Panc1 (cell line): ENCODE results near the gene BRME1. TPM values are rescaled to one million over a fixed set of nuclear protein-coding genes. Genes with fewer than 3 reads are reported as not detected.
A peak's percentile ranks its signal among the peaks of the same experiment; 100 is the strongest.

Source experiments
- ATAC-seq: fragments of 200-7000 bp; cut with Tn5 transposase; 2 replicates; pipeline ENCODE4 v1.9.1; 2020; ENCODE audit warnings: mild to moderate bottlenecking, moderate library complexity
- BruUV-seq: library from RNA; stranded (reverse); fragments of 400-500 nt; replicated peaks from 2 replicates; lab custom pipeline; 2021; lab: Mats Ljungman, UMichigan
- CTCF ChIA-PET: fragments of 300-600 bp; sonication (Branson Sonifier 250); formaldehyde crosslinking; loops from one replicate; lab custom pipeline; 2022; ENCODE audit warnings: antibody characterized with exemption; lab: Charles Lee
- POLR2A ChIA-PET: fragments of 300-600 bp; sonication (Branson Sonifier 250); formaldehyde crosslinking; loops from one replicate; lab custom pipeline; 2022; ENCODE audit warnings: antibody characterized with exemption; lab: Charles Lee
- DNase-seq: peaks from one replicate; pipeline ENCODE4 v3.0.0-alpha.2; 2010; ENCODE audit warnings: low read depth, low spot score
- H3K27ac ChIP-seq: 2 replicates; pipeline ENCODE4 v1.5.1; 2011; ENCODE audit warnings: mild to moderate bottlenecking, low read length, inconsistent platforms
- H3K27me3 ChIP-seq: fragments of 200-500 bp; sonication (Bioruptor generic); 2 replicates; pipeline ENCODE4 v1.6.0; 2014; ENCODE audit warnings: low read length, inconsistent platforms; ENCODE audit not compliant: control insufficient read depth, insufficient read depth
- H3K36me3 ChIP-seq: fragments of 200-500 bp; sonication (Bioruptor generic); 2 replicates; pipeline ENCODE4 v1.5.1; 2014; ENCODE audit warnings: inconsistent platforms, mild to moderate bottlenecking, low read length, moderate library complexity; ENCODE audit not compliant: control insufficient read depth, insufficient read depth
- H3K4me1 ChIP-seq: 2 replicates; pipeline ENCODE4 v1.5.1; 2011; ENCODE audit warnings: inconsistent platforms, mild to moderate bottlenecking, low read length, moderate library complexity; ENCODE audit not compliant: control insufficient read depth, insufficient read depth
- H3K4me3 ChIP-seq, 2 experiments: 2 replicates each; pipeline ENCODE4 v1.5.1; 2011 to 2012; ENCODE audit warnings: low read depth in 2 of 2, low read length in 2 of 2, mild to moderate bottlenecking in 2 of 2, inconsistent platforms in 1 of 2, moderate library complexity in 1 of 2
- H3K9me3 ChIP-seq: fragments of 200-500 bp; sonication (Bioruptor generic); 2 replicates; pipeline ENCODE4 v1.5.1; 2014; ENCODE audit warnings: low read depth, mild to moderate bottlenecking, inconsistent platforms, low read length, moderate library complexity; ENCODE audit not compliant: control insufficient read depth, insufficient read depth
- POLR2AphosphoS5 ChIP-seq: IDR thresholded peaks from 2 replicates; pipeline ENCODE4 v1.6.1; 2012; ENCODE audit warnings: mild to moderate bottlenecking, low read depth, low read length, moderate library complexity
- SIN3A ChIP-seq: IDR thresholded peaks from 2 replicates; pipeline ENCODE4 v1.6.1; 2012; ENCODE audit warnings: low read depth, mild to moderate bottlenecking, low read length, moderate library complexity, borderline replicate concordance; ENCODE audit not compliant: insufficient read depth
- TCF7L2 ChIP-seq: IDR thresholded peaks from 2 replicates; pipeline ENCODE4 v1.6.1; 2011; ENCODE audit warnings: mild to moderate bottlenecking, low read depth, low read length, inconsistent platforms
- in situ Hi-C: cut with HindIII; loops from 2 replicates; pipeline ENCODE4 v1.10.0; 2016; ENCODE audit warnings: low sequenced_read_pairs, low pct_unique_long_range_greater_than_20kb
- intact Hi-C: fragments of 100-400 bp; cut with micrococcal nuclease; formaldehyde crosslinking; loops from one replicate; pipeline ENCODE4 v1.10.0; 2022; ENCODE audit not compliant: unreplicated experiment
- total RNA-seq: library from RNA; stranded (reverse); gene quantifications from one replicate; pipeline ENCODE4 v1.2.1, GENCODE V29; 2021; ENCODE audit not compliant: unreplicated experiment
- TF ChIP-seq, protein P1 (sequence below): fragments of 450-650 bp; IDR thresholded peaks from 2 replicates; pipeline ENCODE4 v1.5.1; 2017; ENCODE audit warnings: mild to moderate bottlenecking
- TF ChIP-seq, protein P2 (sequence below), 2 experiments: IDR thresholded peaks; 2 replicates each; pipeline ENCODE4 v1.6.1; 2011 to 2012; ENCODE audit warnings: low read depth in 2 of 2, control low read depth in 1 of 2, low read length in 1 of 2, mild to moderate bottlenecking in 1 of 2, moderate library complexity in 1 of 2; ENCODE audit not compliant: insufficient read depth in 1 of 2

The BRME1 gene
- total RNA-seq, 1 experiment from 2014 or later = 6.5 TPM

DNA sequence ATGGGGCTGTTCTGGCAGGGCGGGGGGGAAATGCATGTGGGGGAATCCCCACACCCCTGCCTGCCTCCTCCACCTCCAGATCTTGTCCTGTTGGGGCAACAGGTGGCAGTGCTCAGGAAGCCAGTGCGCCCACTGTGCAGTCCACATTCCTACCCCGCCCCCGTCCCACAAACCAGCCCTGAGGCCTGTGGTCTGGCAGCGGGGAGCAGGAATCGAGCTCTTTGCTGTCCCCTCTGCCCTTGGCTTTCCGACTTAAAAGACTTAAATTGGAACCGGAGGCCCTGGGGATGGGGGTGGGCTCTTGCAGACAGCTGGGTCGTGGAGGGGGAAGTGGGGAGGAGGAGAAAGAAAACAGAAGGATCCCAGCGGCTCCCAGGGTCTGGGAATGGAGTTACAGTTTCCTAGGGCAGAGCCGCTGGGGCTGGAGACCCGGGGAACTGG, 24.6 kb downstream of the BRME1 start:
- Histone ChIP-seq H3K27me3 (no peaks in the 10 kb centered on the region), H3K4me3 (no peak overlapping the region), H3K4me1 (peaks cover 16% of the 10 kb centered on the region), H3K9me3 (no peaks in the 10 kb centered on the region), H3K36me3 (no peaks in the 10 kb centered on the region), H3K27ac (peak overlapping the region; percentile 34; the same call in 1 of the 2 replicates)
- no peak for DNase-seq
- TF ChIP-seq, protein P1, sequence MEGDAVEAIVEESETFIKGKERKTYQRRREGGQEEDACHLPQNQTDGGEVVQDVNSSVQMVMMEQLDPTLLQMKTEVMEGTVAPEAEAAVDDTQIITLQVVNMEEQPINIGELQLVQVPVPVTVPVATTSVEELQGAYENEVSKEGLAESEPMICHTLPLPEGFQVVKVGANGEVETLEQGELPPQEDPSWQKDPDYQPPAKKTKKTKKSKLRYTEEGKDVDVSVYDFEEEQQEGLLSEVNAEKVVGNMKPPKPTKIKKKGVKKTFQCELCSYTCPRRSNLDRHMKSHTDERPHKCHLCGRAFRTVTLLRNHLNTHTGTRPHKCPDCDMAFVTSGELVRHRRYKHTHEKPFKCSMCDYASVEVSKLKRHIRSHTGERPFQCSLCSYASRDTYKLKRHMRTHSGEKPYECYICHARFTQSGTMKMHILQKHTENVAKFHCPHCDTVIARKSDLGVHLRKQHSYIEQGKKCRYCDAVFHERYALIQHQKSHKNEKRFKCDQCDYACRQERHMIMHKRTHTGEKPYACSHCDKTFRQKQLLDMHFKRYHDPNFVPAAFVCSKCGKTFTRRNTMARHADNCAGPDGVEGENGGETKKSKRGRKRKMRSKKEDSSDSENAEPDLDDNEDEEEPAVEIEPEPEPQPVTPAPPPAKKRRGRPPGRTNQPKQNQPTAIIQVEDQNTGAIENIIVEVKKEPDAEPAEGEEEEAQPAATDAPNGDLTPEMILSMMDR = no peak
- TF ChIP-seq TCF7L2 (no peak), POLR2AphosphoS5 (no peak), SIN3A (no peak)
- TF ChIP-seq, protein P2, sequence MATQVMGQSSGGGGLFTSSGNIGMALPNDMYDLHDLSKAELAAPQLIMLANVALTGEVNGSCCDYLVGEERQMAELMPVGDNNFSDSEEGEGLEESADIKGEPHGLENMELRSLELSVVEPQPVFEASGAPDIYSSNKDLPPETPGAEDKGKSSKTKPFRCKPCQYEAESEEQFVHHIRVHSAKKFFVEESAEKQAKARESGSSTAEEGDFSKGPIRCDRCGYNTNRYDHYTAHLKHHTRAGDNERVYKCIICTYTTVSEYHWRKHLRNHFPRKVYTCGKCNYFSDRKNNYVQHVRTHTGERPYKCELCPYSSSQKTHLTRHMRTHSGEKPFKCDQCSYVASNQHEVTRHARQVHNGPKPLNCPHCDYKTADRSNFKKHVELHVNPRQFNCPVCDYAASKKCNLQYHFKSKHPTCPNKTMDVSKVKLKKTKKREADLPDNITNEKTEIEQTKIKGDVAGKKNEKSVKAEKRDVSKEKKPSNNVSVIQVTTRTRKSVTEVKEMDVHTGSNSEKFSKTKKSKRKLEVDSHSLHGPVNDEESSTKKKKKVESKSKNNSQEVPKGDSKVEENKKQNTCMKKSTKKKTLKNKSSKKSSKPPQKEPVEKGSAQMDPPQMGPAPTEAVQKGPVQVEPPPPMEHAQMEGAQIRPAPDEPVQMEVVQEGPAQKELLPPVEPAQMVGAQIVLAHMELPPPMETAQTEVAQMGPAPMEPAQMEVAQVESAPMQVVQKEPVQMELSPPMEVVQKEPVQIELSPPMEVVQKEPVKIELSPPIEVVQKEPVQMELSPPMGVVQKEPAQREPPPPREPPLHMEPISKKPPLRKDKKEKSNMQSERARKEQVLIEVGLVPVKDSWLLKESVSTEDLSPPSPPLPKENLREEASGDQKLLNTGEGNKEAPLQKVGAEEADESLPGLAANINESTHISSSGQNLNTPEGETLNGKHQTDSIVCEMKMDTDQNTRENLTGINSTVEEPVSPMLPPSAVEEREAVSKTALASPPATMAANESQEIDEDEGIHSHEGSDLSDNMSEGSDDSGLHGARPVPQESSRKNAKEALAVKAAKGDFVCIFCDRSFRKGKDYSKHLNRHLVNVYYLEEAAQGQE (IDR thresholded peaks at IDR 0.05; ENCODE audit: insufficient read depth in 1 of 2, low read depth in 2 of 2, low read length in 1 of 2) = no peak
- CTCF ChIA-PET = no interaction called here
- intact Hi-C loops = loop anchor here (5.0 kb wide), 1 partner anchor 196 kb away; no protein-coding TSS in a partner anchor
- in situ Hi-C loops = no loop called here
- POLR2A ChIA-PET = interaction anchor here (0.7 kb wide), 1 partner anchor 194 kb away, joined by 7 read pairs; no protein-coding TSS in a partner anchor
- no peak for ATAC-seq
- BruUV-seq = no TSS peak

DNA sequence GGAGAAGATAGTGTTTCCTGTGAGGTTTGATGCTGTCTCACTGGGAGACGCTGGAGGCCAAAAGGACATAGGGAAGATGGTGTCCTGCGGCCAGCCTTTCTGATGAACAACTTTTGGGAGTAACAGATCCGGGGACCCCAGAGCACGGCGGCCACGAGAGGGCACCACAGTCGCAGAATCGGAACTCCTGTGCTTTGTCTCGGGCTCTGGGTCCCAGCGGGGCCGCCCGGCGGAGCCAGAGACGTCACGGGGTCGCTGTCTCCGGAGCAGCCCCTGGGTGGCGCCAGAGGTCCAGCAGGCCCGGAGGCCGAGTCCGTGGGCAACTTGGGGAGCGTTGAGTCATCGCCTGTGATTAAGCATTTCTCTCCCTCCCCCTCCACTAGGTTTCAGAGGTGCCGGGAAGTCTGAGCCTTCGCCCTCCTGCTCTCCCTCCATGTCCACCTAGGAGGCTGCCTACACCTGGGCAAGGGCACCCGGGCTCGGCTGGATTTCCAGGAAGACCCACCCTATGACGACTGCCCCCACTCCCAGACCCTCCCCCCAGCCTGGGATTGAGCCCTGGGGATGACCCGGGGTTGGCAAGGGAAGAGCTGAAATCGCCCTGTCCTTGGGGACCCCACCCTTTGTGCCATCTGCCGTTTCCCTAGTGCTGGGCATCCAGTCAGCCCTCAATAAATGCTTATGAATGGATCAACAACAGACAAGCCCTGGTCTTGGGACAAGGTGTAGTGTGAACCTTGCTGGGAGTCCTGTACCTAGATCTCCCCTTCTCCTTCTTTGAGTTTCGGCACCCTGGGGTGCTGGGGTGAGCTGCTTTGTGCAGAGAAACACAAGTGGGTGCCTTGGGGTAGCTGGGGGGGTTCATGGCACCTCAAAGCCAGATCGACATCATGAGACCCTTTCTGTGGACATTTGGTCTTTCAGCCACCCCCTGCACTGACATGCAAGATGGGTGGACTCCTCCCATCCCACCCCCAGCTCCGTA, 25.6 kb downstream of the BRME1 start:
- ChIA-PET CTCF (interaction anchor here (1.5 kb wide), 1 partner anchor 193 kb away, joined by 6 read pairs; no protein-coding TSS in a partner anchor), POLR2A (interaction anchor here (0.6 kb wide), 2 partner anchors 29 to 168 kb away, joined by 3 to 7 read pairs; no protein-coding TSS in a partner anchor)
- in situ Hi-C loops (no loop called here), intact Hi-C loops (loop anchor here (5.0 kb wide), 1 partner anchor 197 kb away; no protein-coding TSS in a partner anchor)
- no peaks in the 10 kb centered on the region for H3K9me3 ChIP-seq
- peak overlapping the region; percentile 16 to 49 for H3K4me3 ChIP-seq
- H3K27me3 ChIP-seq = no peaks in the 10 kb centered on the region
- peaks cover 16% of the 10 kb centered on the region for H3K4me1 ChIP-seq
- TF ChIP-seq, protein P2 (IDR thresholded peaks at IDR 0.05; ENCODE audit: insufficient read depth in 1 of 2, low read depth in 2 of 2, low read length in 1 of 2) = no peak
- TF ChIP-seq POLR2AphosphoS5 = peak; percentile 65; the same call in 1 of the 2 replicates
- TF ChIP-seq, protein P1 = peak; percentile 97
- 0 out of 2 replicates have a peak, but pooled peaks have one; percentile 51 for TF ChIP-seq SIN3A
- TF ChIP-seq TCF7L2 = no peak
- BruUV-seq = no TSS peak
- ATAC-seq (peak; percentile 90), DNase-seq (peak; percentile 72)
- H3K36me3 ChIP-seq = no peaks in the 10 kb centered on the region
- H3K27ac ChIP-seq = peak overlapping the region; percentile 77
